ENCODE data around the gene GAPDH.
"Not testable (repeated sequence)": the region's sequence is repeated elsewhere in the genome, so short reads cannot be mapped to it uniquely, and the experiment has no call there.

GAPDH gene

GRCh38 chr12:6533923-6534694 lies at the start of gene GAPDH:
Gene GAPDH (plus strand): TSS chr12:6534517. CDS start chr12:6534833, 316 bp downstream.
- H3K9ac ChIP-seq (ENCODE audit: low read length in 2 of 2), result peak within 1 kb of the TSS; percentile 91 to 93
- H3K27ac ChIP-seq (ENCODE audit: low read length), result peak within 1 kb of the TSS; percentile 93
- peaks cover 36 to 41% of the 10 kb centered on the region in 2 donors for H3K36me3 ChIP-seq (ENCODE audit: control insufficient read depth in 2 of 2, insufficient read depth in 2 of 2, low read length in 2 of 2)
- no peaks in the 10 kb centered on the region for H3K9me3 ChIP-seq (ENCODE audit: control insufficient read depth in 2 of 2, low read length in 2 of 2)
- no peaks in the 10 kb centered on the region for H3K27me3 ChIP-seq (ENCODE audit: control insufficient read depth in 1 of 2, insufficient read depth in 2 of 2, low read length in 2 of 2)
- H3K4me1 ChIP-seq (ENCODE audit: control insufficient read depth, insufficient read depth, low read length), result peaks cover 57% of the 10 kb centered on the region
- H3K4me3 ChIP-seq (ENCODE audit: low read length in 2 of 2), result peak within 1 kb of the TSS; percentile 80 to 92

DNA sequence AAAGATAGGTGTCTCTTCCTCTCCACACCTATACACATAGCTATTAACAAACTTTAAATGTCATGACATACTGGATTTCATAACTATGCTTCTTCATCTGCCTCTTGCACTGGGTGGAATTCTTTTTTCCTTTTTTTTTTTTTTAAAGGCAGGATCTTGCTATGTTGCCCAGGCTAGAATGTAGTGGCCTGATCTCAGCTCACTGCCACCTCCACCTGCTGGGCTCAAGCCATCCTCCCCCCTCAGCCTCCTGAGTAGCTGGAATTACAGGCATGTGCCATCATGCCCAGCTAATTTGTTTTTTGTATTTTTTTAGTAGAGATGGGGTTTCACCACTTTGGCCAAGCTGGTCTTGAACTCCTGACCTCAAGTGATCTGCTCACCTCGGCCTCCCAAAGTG lies 46.1 kb upstream of the GAPDH start:
- Histone ChIP-seq H3K27ac (ENCODE audit: low read length) (no peak overlapping the region), H3K4me3 (ENCODE audit: low read length in 2 of 2) (no peak overlapping the region), H3K27me3 (ENCODE audit: control insufficient read depth in 1 of 2, insufficient read depth in 2 of 2, low read length in 2 of 2) (no peaks in the 10 kb centered on the region), H3K36me3 (ENCODE audit: control insufficient read depth in 2 of 2, insufficient read depth in 2 of 2, low read length in 2 of 2) (peaks cover 0 to 2% of the 10 kb centered on the region in 2 donors), H3K9me3 (ENCODE audit: control insufficient read depth in 2 of 2, low read length in 2 of 2) (no peaks in the 10 kb centered on the region), H3K9ac (ENCODE audit: low read length in 2 of 2) (no peak overlapping the region), H3K4me1 (ENCODE audit: control insufficient read depth, insufficient read depth, low read length) (peaks cover 2% of the 10 kb centered on the region)

- H3K4me3 ChIP-seq (ENCODE audit: low read length in 2 of 2), result no peak overlapping the region
- no peaks in the 10 kb centered on the region for H3K27me3 ChIP-seq (ENCODE audit: control insufficient read depth in 1 of 2, insufficient read depth in 2 of 2, low read length in 2 of 2)
- H3K27ac ChIP-seq (ENCODE audit: low read length), result no peak overlapping the region
- no peaks in the 10 kb centered on the region for H3K9me3 ChIP-seq (ENCODE audit: control insufficient read depth in 2 of 2, low read length in 2 of 2)
- peaks cover 0 to 2% of the 10 kb centered on the region in 2 donors for H3K36me3 ChIP-seq (ENCODE audit: control insufficient read depth in 2 of 2, insufficient read depth in 2 of 2, low read length in 2 of 2)
- no peak overlapping the region for H3K9ac ChIP-seq (ENCODE audit: low read length in 2 of 2)
- H3K4me1 ChIP-seq (ENCODE audit: control insufficient read depth, insufficient read depth, low read length), result peaks cover 4% of the 10 kb centered on the region
Observed at GRCh38 chr12:6489449-6489848, 44.9 kb upstream of the GAPDH start.

- not testable (repeated sequence) for H3K27ac ChIP-seq (ENCODE audit: low read length); H3K27me3 ChIP-seq (ENCODE audit: control insufficient read depth in 1 of 2, insufficient read depth in 2 of 2, low read length in 2 of 2); H3K4me3 ChIP-seq (ENCODE audit: low read length in 2 of 2); H3K36me3 ChIP-seq (ENCODE audit: control insufficient read depth in 2 of 2, insufficient read depth in 2 of 2, low read length in 2 of 2); H3K9ac ChIP-seq (ENCODE audit: low read length in 2 of 2); H3K9me3 ChIP-seq (ENCODE audit: control insufficient read depth in 2 of 2, low read length in 2 of 2)
- peaks cover 12% of the 10 kb centered on the region for H3K4me1 ChIP-seq (ENCODE audit: control insufficient read depth, insufficient read depth, low read length)
Observed at GRCh38 chr12:6490673-6491072, 43.6 kb upstream of the GAPDH start.

GRCh38 chr12:6492838-6493496 lies 41.4 kb upstream of the GAPDH start, which contains the start of gene MRPL51:
Gene MRPL51 (minus strand): TSS chr12:6493262. CDS start chr12:6493136, 126 bp downstream.
- Histone ChIP-seq H3K4me1 (ENCODE audit: control insufficient read depth, insufficient read depth, low read length) (peaks cover 12% of the 10 kb centered on the region), H3K9ac (ENCODE audit: low read length in 2 of 2) (peak within 1 kb of the TSS; percentile 91 to 99), H3K9me3 (ENCODE audit: control insufficient read depth in 2 of 2, low read length in 2 of 2) (no peaks in the 10 kb centered on the region), H3K27me3 (ENCODE audit: control insufficient read depth in 1 of 2, insufficient read depth in 2 of 2, low read length in 2 of 2) (no peaks in the 10 kb centered on the region), H3K36me3 (ENCODE audit: control insufficient read depth in 2 of 2, insufficient read depth in 2 of 2, low read length in 2 of 2) (peaks cover 0 to 2% of the 10 kb centered on the region in 2 donors), H3K27ac (ENCODE audit: low read length) (peak within 1 kb of the TSS; percentile 98), H3K4me3 (ENCODE audit: low read length in 2 of 2) (peak within 1 kb of the TSS; percentile 95 to 98)

DNA sequence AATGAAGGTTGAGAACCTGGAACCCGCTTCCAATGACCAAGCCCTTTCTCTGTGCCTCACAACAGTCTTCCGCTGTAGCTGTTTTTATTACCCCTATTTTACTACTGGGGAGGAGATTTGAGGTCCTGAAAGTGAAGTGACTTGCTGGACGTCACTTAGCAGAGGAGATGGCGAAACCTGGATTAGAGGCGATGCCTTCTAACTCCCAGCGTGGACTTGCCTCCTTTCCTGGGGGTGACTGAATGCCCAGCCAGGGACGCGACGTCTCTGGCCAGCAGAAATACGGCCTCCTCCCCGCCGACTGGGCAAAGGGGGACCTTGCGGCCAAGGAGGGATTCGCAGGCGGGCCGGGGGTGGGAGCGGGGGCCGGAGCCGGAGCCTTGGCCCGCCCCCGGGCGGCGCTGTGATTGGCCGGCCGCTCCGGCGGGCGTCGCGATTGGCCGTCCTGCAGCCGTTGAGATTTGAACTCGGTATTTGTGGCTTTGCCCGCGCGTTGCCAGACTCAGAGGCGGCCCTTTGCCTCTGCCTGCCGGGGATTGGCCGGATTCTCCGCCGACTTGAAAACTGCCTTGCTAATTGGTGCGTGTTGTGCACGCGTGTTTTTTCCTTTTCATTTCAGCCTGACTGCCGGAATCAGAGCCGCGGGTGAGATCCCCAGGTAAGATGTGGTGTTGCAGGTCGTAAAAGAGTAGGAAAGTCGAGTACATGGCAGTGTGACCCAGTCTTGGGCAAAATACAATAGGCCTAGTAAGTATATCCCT lies 40.6 kb upstream of the GAPDH start, which contains the start of gene NCAPD2:
Gene NCAPD2, plus strand, starts transcription at position 606 of the 761 bp plus-strand sequence. CDS start 997 bp downstream, outside the sequence.
- H3K4me1 ChIP-seq (ENCODE audit: control insufficient read depth, insufficient read depth, low read length), result peaks cover 12% of the 10 kb centered on the region

GRCh38 chr12:6494258-6494743 lies 40.0 kb upstream of the GAPDH start:
- Histone ChIP-seq H3K36me3 (ENCODE audit: control insufficient read depth in 2 of 2, insufficient read depth in 2 of 2, low read length in 2 of 2) (peaks cover 0 to 2% of the 10 kb centered on the region in 2 donors), H3K9ac (ENCODE audit: low read length in 2 of 2) (peak overlapping the region; percentile 21 to 58), H3K27ac (ENCODE audit: low read length) (peak overlapping the region; percentile 98), H3K9me3 (ENCODE audit: control insufficient read depth in 2 of 2, low read length in 2 of 2) (no peaks in the 10 kb centered on the region), H3K27me3 (ENCODE audit: control insufficient read depth in 1 of 2, insufficient read depth in 2 of 2, low read length in 2 of 2) (no peaks in the 10 kb centered on the region), H3K4me3 (ENCODE audit: low read length in 2 of 2) (peak overlapping the region; percentile 94 to 98), H3K4me1 (ENCODE audit: control insufficient read depth, insufficient read depth, low read length) (peaks cover 12% of the 10 kb centered on the region)

More for the DNA sequence above, 40.6 kb upstream of the GAPDH start, which contains the start of gene NCAPD2:
- Histone ChIP-seq H3K27ac (ENCODE audit: low read length) (peak within 1 kb of the TSS; percentile 98), H3K4me3 (ENCODE audit: low read length in 2 of 2) (peak within 1 kb of the TSS; percentile 95 to 98), H3K27me3 (ENCODE audit: control insufficient read depth in 1 of 2, insufficient read depth in 2 of 2, low read length in 2 of 2) (no peaks in the 10 kb centered on the region), H3K9ac (ENCODE audit: low read length in 2 of 2) (peak within 1 kb of the TSS; percentile 91 to 99), H3K36me3 (ENCODE audit: control insufficient read depth in 2 of 2, insufficient read depth in 2 of 2, low read length in 2 of 2) (peaks cover 0 to 2% of the 10 kb centered on the region in 2 donors), H3K9me3 (ENCODE audit: control insufficient read depth in 2 of 2, low read length in 2 of 2) (no peaks in the 10 kb centered on the region)

- no peaks in the 10 kb centered on the region for H3K27me3 ChIP-seq (ENCODE audit: control insufficient read depth in 1 of 2, insufficient read depth in 2 of 2, low read length in 2 of 2)
- H3K9ac ChIP-seq (ENCODE audit: low read length in 2 of 2), result no peak overlapping the region
- no peaks in the 10 kb centered on the region for H3K9me3 ChIP-seq (ENCODE audit: control insufficient read depth in 2 of 2, low read length in 2 of 2)
- H3K4me1 ChIP-seq (ENCODE audit: control insufficient read depth, insufficient read depth, low read length), result peaks cover 12% of the 10 kb centered on the region
- H3K36me3 ChIP-seq (ENCODE audit: control insufficient read depth in 2 of 2, insufficient read depth in 2 of 2, low read length in 2 of 2), result peaks cover 0 to 2% of the 10 kb centered on the region in 2 donors
- H3K27ac ChIP-seq (ENCODE audit: low read length), result no peak overlapping the region
- peak overlapping the region in 1 of 2 donors; percentile 98 for H3K4me3 ChIP-seq (ENCODE audit: low read length in 2 of 2)
Observed at GRCh38 chr12:6494968-6495367, 39.3 kb upstream of the GAPDH start.

DNA sequence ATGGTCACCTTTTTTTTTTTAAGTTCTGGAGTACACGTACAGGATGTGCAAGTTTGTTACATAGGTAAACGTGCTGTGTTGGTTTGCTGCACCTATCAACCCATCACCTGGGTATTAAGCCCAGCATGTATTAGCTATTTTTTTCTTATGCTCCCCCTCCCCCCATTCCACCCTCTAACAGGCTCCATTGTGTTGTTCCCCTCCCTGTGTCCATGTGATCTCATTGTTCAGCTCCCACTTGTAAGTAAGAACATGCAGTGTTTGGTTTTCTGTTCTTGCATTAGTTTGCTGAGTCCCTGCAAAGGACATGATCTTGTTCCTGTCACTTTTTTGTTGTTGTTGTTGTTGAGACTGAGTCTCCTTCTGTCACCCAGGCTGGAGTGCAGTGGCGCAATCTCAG lies 37.0 kb upstream of the GAPDH start:
- H3K27ac ChIP-seq (ENCODE audit: low read length); H3K4me3 ChIP-seq (ENCODE audit: low read length in 2 of 2); H3K9ac ChIP-seq (ENCODE audit: low read length in 2 of 2): not testable (repeated sequence)

DNA sequence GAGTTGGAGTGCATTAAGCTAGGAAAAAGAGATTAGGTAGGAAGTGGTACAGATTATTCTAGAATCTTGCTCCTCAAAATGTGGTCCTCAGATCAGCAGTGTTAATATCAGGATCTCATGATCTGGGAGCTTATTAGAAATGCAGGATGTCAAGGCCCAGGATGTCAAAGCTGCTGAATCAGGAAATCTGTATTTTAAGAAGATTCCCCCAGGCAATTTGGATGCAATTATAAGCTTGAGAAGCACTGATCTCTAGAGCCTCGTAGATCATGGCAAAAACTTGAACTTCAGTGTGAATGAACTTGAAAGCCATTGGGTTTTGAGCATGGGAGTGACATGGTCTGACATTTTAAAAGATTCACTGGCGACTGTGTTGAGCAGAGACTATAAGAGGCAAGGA lies 33.9 kb upstream of the GAPDH start:
- Histone ChIP-seq H3K27ac (ENCODE audit: low read length) (no peak overlapping the region), H3K9me3 (ENCODE audit: control insufficient read depth in 2 of 2, low read length in 2 of 2) (no peaks in the 10 kb centered on the region), H3K4me1 (ENCODE audit: control insufficient read depth, insufficient read depth, low read length) (no peaks in the 10 kb centered on the region), H3K27me3 (ENCODE audit: control insufficient read depth in 1 of 2, insufficient read depth in 2 of 2, low read length in 2 of 2) (no peaks in the 10 kb centered on the region), H3K4me3 (ENCODE audit: low read length in 2 of 2) (no peak overlapping the region), H3K9ac (ENCODE audit: low read length in 2 of 2) (no peak overlapping the region), H3K36me3 (ENCODE audit: control insufficient read depth in 2 of 2, insufficient read depth in 2 of 2, low read length in 2 of 2) (no peaks in the 10 kb centered on the region)

More for the DNA sequence above, 37.0 kb upstream of the GAPDH start:
- not testable (repeated sequence) for H3K4me1 ChIP-seq (ENCODE audit: control insufficient read depth, insufficient read depth, low read length); H3K27me3 ChIP-seq (ENCODE audit: control insufficient read depth in 1 of 2, insufficient read depth in 2 of 2, low read length in 2 of 2); H3K36me3 ChIP-seq (ENCODE audit: control insufficient read depth in 2 of 2, insufficient read depth in 2 of 2, low read length in 2 of 2); H3K9me3 ChIP-seq (ENCODE audit: control insufficient read depth in 2 of 2, low read length in 2 of 2)
